HCT116 (cell line): Measurements from ENCODE around the gene IL11. TPM values are rescaled to one million over a fixed set of nuclear protein-coding genes. Genes with fewer than 3 reads are reported as not detected.
A peak's percentile ranks its signal among the peaks of the same experiment; 100 is the strongest.

ENCODE experiments used
- ATAC-seq: fragments of 200-7000 bp; cut with Tn5 transposase; 2 replicates; pipeline ENCODE4 v1.9.1; 2020; ENCODE audit warnings: mild to moderate bottlenecking, moderate library complexity
- BruUV-seq: library from RNA; stranded (reverse); fragments of 400-500 nt; replicated peaks from 2 replicates; lab custom pipeline; 2021; lab: Mats Ljungman, UMichigan
- CTCF ChIA-PET: fragments of 300-600 bp; sonication (Branson Sonifier 250); formaldehyde crosslinking; loops from one replicate; lab custom pipeline; 2021; ENCODE audit warnings: antibody characterized with exemption; lab: Charles Lee
- POLR2A ChIA-PET: fragments of 300-600, 350-600 bp; sonication (Branson Sonifier 250); formaldehyde crosslinking; loops from one replicate; lab custom pipeline; 2021; ENCODE audit warnings: antibody characterized with exemption; lab: Charles Lee
- RAD21 ChIA-PET, 2 experiments: fragments of 300-600 bp; sonication (Branson Sonifier 250); formaldehyde crosslinking; loops; one replicate each; lab custom pipeline; 2023; ENCODE audit warnings: low total read pairs in 2 of 2; ENCODE audit not compliant: uncharacterized antibody in 2 of 2, unreplicated experiment in 2 of 2, low non-redundant PET in 1 of 2; lab: Charles Lee
- DNase-seq: peaks from one replicate; pipeline ENCODE4 v3.0.0-alpha.2; 2010; ENCODE audit warnings: low read depth, low spot score
- H2AFZ ChIP-seq: fragments of 200-600 bp; shearing (Covaris generic), sonication (generic); 2 replicates; pipeline ENCODE4 v1.6.1; 2017; ENCODE audit warnings: low read depth, mixed run types, mixed read lengths, antibody characterized with exemption, low read length; ENCODE audit not compliant: poor library complexity, severe bottlenecking
- H3K27ac ChIP-seq: 2 replicates; pipeline ENCODE4 v1.5.1; 2012; ENCODE audit warnings: low read depth, low read length
- H3K27me3 ChIP-seq: fragments of 200-600 bp; sonication (generic); 2 replicates; pipeline ENCODE4 v1.6.1; 2016; ENCODE audit warnings: mixed run types, low read length, mixed read lengths; ENCODE audit not compliant: insufficient read depth
- H3K36me3 ChIP-seq, 2 experiments: fragments of 200-500 bp in 1 of 2; fragments of 200-600 bp in 1 of 2; sonication (Bioruptor generic) in 1 of 2; sonication (generic) in 1 of 2; 2 replicates each; pipeline versions ENCODE4 v1.5.1 to v1.6.1; 2014 to 2016; ENCODE audit warnings: low read length in 2 of 2, inconsistent platforms in 1 of 2, mixed read lengths in 1 of 2, mixed run types in 1 of 2; ENCODE audit not compliant: insufficient read depth in 2 of 2, control insufficient read depth in 1 of 2
- H3K4me1 ChIP-seq, 2 experiments: fragments of 200-600 bp in 1 of 2; sonication (generic) in 1 of 2; 2 replicates each; pipeline versions ENCODE4 v1.5.1 to v1.6.1; 2012 to 2017; ENCODE audit warnings: low read length in 2 of 2, inconsistent platforms in 1 of 2, mild to moderate bottlenecking in 1 of 2, mixed read lengths in 1 of 2, mixed run types in 1 of 2, moderate library complexity in 1 of 2; ENCODE audit not compliant: insufficient read depth in 2 of 2, control insufficient read depth in 1 of 2
- H3K4me2 ChIP-seq: fragments of 200-600 bp; sonication (generic); 2 replicates; pipeline ENCODE4 v1.6.1; 2017; ENCODE audit warnings: mixed run types, low read length, mixed read lengths
- H3K4me3 ChIP-seq, 2 experiments: fragments of 200-600 bp in 1 of 2; sonication (generic) in 1 of 2; replicated peaks in 1 of 2; 2 replicates each; pipeline ENCODE4 v1.5.1; 2011 to 2016; ENCODE audit warnings: low read length in 2 of 2, control low read depth in 1 of 2, low read depth in 1 of 2, mild to moderate bottlenecking in 1 of 2, mixed read lengths in 1 of 2, mixed run types in 1 of 2
- H3K79me2 ChIP-seq: fragments of 200-600 bp; sonication (generic); 2 replicates; pipeline ENCODE4 v1.6.1; 2017; ENCODE audit warnings: mild to moderate bottlenecking, mixed run types, low read length, moderate library complexity, mixed read lengths; ENCODE audit not compliant: insufficient read depth
- H3K9ac ChIP-seq: fragments of 200-600 bp; sonication (generic); 2 replicates; pipeline ENCODE4 v1.6.1; 2016; ENCODE audit warnings: low read length, mixed read lengths
- H3K9me2 ChIP-seq: fragments of 200-600 bp; sonication (generic), shearing (Covaris generic); 2 replicates; pipeline ENCODE4 v1.6.1; 2017; ENCODE audit warnings: mixed run types, mild to moderate bottlenecking, moderate library complexity; ENCODE audit not compliant: insufficient read depth
- H3K9me3 ChIP-seq, 2 experiments: fragments of 200-500 bp in 1 of 2; fragments of 200-600 bp in 1 of 2; sonication (Bioruptor generic) in 1 of 2; sonication (generic) in 1 of 2; 2 replicates each; pipeline ENCODE4 v1.6.1; 2014 to 2017; ENCODE audit warnings: low read length in 2 of 2, mixed read lengths in 2 of 2, inconsistent platforms in 1 of 2, low read depth in 1 of 2, mild to moderate bottlenecking in 1 of 2, mixed run types in 1 of 2, moderate library complexity in 1 of 2; ENCODE audit not compliant: control insufficient read depth in 1 of 2, insufficient read depth in 1 of 2
- H4K20me1 ChIP-seq: fragments of 200-600 bp; sonication (generic), shearing (Covaris generic); 2 replicates; pipeline ENCODE4 v1.6.1; 2017; ENCODE audit warnings: mixed run types, mild to moderate bottlenecking, moderate library complexity; ENCODE audit not compliant: insufficient read depth
- POLR2A ChIP-seq: IDR thresholded peaks from 2 replicates; pipeline ENCODE4 v1.7.0; 2011; ENCODE audit warnings: borderline replicate concordance; ENCODE audit not compliant: insufficient read depth, insufficient read length; ENCODE audit errors: extremely low read depth
- POLR2AphosphoS5 ChIP-seq: IDR thresholded peaks from 2 replicates; pipeline ENCODE4 v1.6.1; 2011; ENCODE audit warnings: mild to moderate bottlenecking, low read depth, low read length, moderate library complexity
- SRF ChIP-seq: IDR thresholded peaks from 2 replicates; pipeline ENCODE4 v1.6.1; 2012; ENCODE audit warnings: low read depth
- ZBTB33 ChIP-seq: IDR thresholded peaks from 2 replicates; pipeline ENCODE4 v1.6.1; 2011; ENCODE audit warnings: mild to moderate bottlenecking, low read length, moderate library complexity; ENCODE audit not compliant: insufficient replicate concordance; ENCODE audit errors: extremely low read depth
- intact Hi-C: fragments of 100-400 bp; cut with micrococcal nuclease; formaldehyde crosslinking; loops from 2 replicates; pipeline ENCODE4 v1.10.0; 2022
- total RNA-seq: library from RNA; stranded (reverse); gene quantifications from one replicate; pipeline ENCODE4 v1.2.1, GENCODE V29; 2021; ENCODE audit not compliant: unreplicated experiment

Gene IL11
- total RNA-seq, 1 experiment from 2014 or later = 2.8 TPM

GRCh38 chr19:55389386-55390317 is 19.4 kb upstream of the IL11 start:
- Histone ChIP-seq H3K9me3 (no peaks in the 10 kb centered on the region), H3K36me3 (peaks cover 18 to 43% of the 10 kb centered on the region in 2 experiments), H3K4me3 (no peak overlapping the region), H3K4me1 (peaks cover 12 to 57% of the 10 kb centered on the region in 2 experiments), H4K20me1 (peaks cover 48% of the 10 kb centered on the region; the same call in 1 of the 2 replicates), H3K27me3 (no peaks in the 10 kb centered on the region), H3K79me2 (peaks cover 42% of the 10 kb centered on the region), H3K9ac (no peak overlapping the region), H3K9me2 (no peaks in the 10 kb centered on the region), H3K27ac (peak overlapping the region; percentile 25), H3K4me2 (no peak overlapping the region), H2AFZ (no peak overlapping the region)
- DNase-seq (no peak), ATAC-seq (no peak)
- ChIA-PET POLR2A (interaction anchor here (1.0 to 2.5 kb wide), 7 partner anchors 10 to 94 kb away, joined by 3 to 15 read pairs (median 4); partner anchors contain the start of gene UBE2S), CTCF (no interaction called here), RAD21 (no interaction called here)
- no TSS peak for BruUV-seq
- TF ChIP-seq SRF (no peak), POLR2AphosphoS5 (peak; percentile 38), POLR2A (peak; percentile 18), ZBTB33 (no peak)
- intact Hi-C loops = no loop called here
